Measurements from ENCODE around the gene ABCC5. TPM values are rescaled to one million over a fixed set of nuclear protein-coding genes. Genes with fewer than 3 reads are reported as not detected.
"Not testable (repeated sequence)": the region's sequence is repeated elsewhere in the genome, so short reads cannot be mapped to it uniquely, and the experiment has no call there.

Gene ABCC5
- total RNA-seq: 18.0 and 18.7 TPM in 2 replicates

DNA sequence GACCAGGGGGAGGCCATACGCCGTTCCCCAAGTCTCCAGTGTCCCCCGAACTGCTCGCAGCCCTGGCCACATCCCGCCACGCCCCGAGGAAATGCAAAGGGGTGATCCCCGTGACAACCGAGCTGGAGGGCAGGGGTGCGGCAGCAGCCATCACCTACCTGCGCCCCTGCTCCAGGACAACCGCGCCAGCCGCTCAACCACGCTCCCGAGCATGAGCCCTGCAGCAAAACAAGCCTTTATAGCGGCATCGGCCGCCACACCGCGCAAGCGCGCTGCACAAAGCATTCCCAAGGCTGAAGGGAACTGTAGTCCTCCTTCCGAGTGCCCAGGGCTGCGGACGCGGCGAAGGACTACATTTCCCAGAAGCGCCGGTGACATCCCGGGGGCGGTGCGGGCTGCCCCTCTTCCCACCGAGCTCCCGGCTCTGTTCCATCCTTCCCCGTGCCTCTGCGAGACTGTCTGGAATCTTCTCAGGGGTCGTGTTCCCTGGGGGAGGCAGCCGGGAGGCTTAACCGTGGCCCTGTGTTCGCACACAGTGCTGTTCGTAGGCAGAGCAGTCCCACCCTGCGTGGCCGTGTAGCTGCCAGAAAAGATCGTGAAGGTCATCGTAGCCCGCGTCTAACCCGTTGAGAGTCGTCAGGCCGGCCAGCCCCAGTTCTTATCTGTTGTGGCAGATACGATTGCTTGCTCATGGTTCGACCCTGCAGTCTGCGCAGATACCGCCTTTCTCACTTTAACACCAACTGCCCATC is at the start of gene ABCC5:
Gene ABCC5, minus strand, starts transcription at position 213 of the 752 bp plus-strand sequence. CDS start 3,492 bp downstream, outside the sequence.
- intact Hi-C loops (cut with micrococcal nuclease): loop anchor here (1.0 to 5.0 kb wide), 14 partner anchors 117 to 1264 kb away; partner anchors contain the start of genes ABCF3, AP2M1, EIF2B5 and PARL
- H3K27ac Mint-ChIP-seq: peak within 1 kb of the TSS; percentile 85
- peak within 1 kb of the TSS; percentile 99 for H3K4me3 Mint-ChIP-seq
- H3K4me1 Mint-ChIP-seq (ENCODE audit: low read depth): peaks cover 30% of the 10 kb centered on the region
- DNase-seq (ENCODE audit: low spot score): peak; percentile 78
- peaks cover 23% of the 10 kb centered on the region for H3K27me3 Mint-ChIP-seq (ENCODE audit: insufficient read depth)
- peaks cover 2% of the 10 kb centered on the region for H3K36me3 Mint-ChIP-seq (ENCODE audit: low read depth)
- H3K9me3 Mint-ChIP-seq: no peaks in the 10 kb centered on the region

DNA sequence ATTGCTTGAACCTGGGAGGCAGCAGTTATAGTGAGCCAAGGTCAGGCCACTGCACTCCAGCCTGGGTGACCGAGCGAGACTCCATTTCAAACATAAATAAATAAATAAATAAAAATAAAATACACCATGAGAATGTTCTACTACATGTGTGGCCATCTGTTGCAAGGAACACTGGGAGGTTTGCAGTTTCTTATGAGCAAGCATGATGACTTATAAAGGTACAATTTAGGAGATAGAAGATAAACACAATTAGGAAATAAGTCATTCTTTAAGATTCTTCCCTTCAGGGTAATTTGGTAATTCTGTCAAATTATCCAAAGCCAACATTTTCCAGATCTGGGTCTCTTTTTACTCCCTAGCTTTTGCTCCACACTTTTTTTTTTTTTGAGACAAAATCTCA is 48.5 kb upstream of the ABCC5 start:
- no peaks in the 10 kb centered on the region for H3K36me3 Mint-ChIP-seq (ENCODE audit: low read depth)

GRCh38 chr3:184062637-184063036 is 45.0 kb upstream of the ABCC5 start:
- Mint-ChIP-seq H3K27me3 (ENCODE audit: insufficient read depth) (peaks cover 5% of the 10 kb centered on the region), H3K36me3 (ENCODE audit: low read depth) (no peaks in the 10 kb centered on the region), H3K9me3 (no peaks in the 10 kb centered on the region), H3K4me3 (no peak overlapping the region), H3K27ac (no peak overlapping the region), H3K4me1 (ENCODE audit: low read depth) (no peaks in the 10 kb centered on the region)
- intact Hi-C loops (cut with micrococcal nuclease): no loop called here
- DNase-seq (ENCODE audit: low spot score): no peak

More for the DNA sequence above, 48.5 kb upstream of the ABCC5 start:
- intact Hi-C loops (cut with micrococcal nuclease): no loop called here
- Mint-ChIP-seq H3K4me3 (no peak overlapping the region), H3K27ac (no peak overlapping the region), H3K9me3 (peaks cover 6% of the 10 kb centered on the region), H3K4me1 (ENCODE audit: low read depth) (no peaks in the 10 kb centered on the region), H3K27me3 (ENCODE audit: insufficient read depth) (peaks cover 6% of the 10 kb centered on the region)
- no peak for DNase-seq (ENCODE audit: low spot score)

DNA sequence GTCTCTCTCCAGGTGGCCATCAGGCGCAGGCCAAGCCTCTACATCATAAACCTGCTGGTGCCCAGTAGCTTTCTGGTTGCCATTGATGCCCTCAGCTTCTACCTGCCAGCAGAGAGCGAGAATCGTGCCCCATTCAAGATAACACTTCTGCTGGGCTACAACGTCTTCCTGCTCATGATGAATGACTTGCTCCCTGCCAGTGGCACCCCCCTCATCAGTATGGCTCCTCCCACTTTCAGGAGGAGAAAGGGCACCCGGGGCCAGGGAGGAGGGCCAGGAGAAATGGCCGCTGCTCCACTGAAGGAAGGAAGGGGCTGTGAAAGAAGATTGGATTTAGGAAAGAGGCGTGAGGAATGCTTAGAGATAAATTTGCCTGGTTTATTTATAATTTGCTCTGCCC is 41.7 kb upstream of the ABCC5 start:
- Mint-ChIP-seq H3K36me3 (ENCODE audit: low read depth) (no peaks in the 10 kb centered on the region), H3K4me3 (no peak overlapping the region)

DNA sequence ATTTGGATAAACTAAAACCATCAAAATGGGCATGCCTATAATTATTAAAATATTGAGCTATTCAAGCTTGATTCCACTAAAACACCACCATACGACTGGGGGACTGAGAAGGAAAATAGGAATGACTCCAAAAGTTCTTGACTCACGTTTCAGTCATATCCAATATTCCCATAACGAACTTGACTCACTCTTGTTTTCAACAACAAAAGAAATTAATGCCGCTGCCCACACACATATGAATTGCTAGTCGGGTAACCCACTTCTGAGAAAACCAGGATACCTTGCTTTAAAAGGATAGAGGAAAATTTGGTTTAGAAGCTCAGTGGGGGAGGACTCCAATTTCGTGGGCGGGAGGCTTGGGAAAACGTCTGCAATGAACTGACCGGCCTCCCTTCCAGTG is 40.3 kb upstream of the ABCC5 start:
- Mint-ChIP-seq H3K9me3 (no peaks in the 10 kb centered on the region), H3K4me1 (ENCODE audit: low read depth) (no peaks in the 10 kb centered on the region), H3K27ac (no peak overlapping the region), H3K27me3 (ENCODE audit: insufficient read depth) (peaks cover 2% of the 10 kb centered on the region), H3K4me3 (no peak overlapping the region), H3K36me3 (ENCODE audit: low read depth) (no peaks in the 10 kb centered on the region)
- no peak for DNase-seq (ENCODE audit: low spot score)
- intact Hi-C loops (cut with micrococcal nuclease): no loop called here

More for the DNA sequence above, 41.7 kb upstream of the ABCC5 start:
- intact Hi-C loops (cut with micrococcal nuclease): no loop called here
- H3K9me3 Mint-ChIP-seq: no peaks in the 10 kb centered on the region
- H3K27me3 Mint-ChIP-seq (ENCODE audit: insufficient read depth): peaks cover 5% of the 10 kb centered on the region
- H3K4me1 Mint-ChIP-seq (ENCODE audit: low read depth): no peaks in the 10 kb centered on the region
- no peak overlapping the region for H3K27ac Mint-ChIP-seq
- DNase-seq (ENCODE audit: low spot score): no peak

- no peak for DNase-seq (ENCODE audit: low spot score)
- H3K27ac Mint-ChIP-seq: no peak within 1 kb of the TSS
- H3K27me3 Mint-ChIP-seq (ENCODE audit: insufficient read depth): peaks cover 6% of the 10 kb centered on the region
- intact Hi-C loops (cut with micrococcal nuclease): no loop called here
- H3K4me1 Mint-ChIP-seq (ENCODE audit: low read depth): no peaks in the 10 kb centered on the region
- no peaks in the 10 kb centered on the region for H3K36me3 Mint-ChIP-seq (ENCODE audit: low read depth)
- no peaks in the 10 kb centered on the region for H3K9me3 Mint-ChIP-seq
- H3K4me3 Mint-ChIP-seq: no peak within 1 kb of the TSS
These were observed 35.1 kb upstream of the ABCC5 start, which contains the start of gene HTR3C for GRCh38 chr3:184052767-184053166. TSS of gene HTR3C (plus strand) at chr3:184053047. CDS start at chr3:184053081, 34 bp downstream.

DNA sequence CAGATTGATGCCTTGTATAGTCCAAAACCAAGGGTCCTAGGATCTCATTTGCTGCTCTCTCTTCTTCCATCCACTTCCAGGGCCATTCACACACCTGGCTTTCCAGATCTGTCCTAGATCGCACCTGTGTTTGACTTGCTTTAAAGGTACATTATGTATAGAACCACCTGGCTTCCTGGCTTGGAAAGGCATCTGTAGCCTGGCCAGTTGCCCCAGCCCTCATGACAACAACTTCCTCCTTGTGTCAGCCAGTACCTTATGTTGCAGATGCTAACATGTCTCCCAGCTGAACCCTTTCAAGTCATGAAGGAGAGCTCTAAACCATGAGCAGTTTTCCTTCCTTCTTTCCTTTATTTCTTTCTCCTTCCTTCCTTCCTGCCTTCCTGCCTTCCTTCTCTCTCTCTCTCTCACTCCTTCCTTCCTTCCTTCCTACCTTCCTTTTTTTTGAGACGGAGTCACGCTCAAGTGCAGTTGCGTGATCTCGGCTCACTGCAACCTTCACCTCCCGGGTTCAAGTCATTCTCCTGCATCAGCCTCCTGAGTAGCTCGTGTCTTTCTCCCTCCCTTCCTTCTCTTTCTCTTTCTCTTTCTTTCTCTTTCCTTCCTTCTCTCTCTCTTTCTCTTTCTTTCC is 32.6 kb upstream of the ABCC5 start:
- intact Hi-C loops (cut with micrococcal nuclease): no loop called here
- Mint-ChIP-seq H3K4me3 (no peak overlapping the region), H3K4me1 (ENCODE audit: low read depth) (no peaks in the 10 kb centered on the region), H3K27me3 (ENCODE audit: insufficient read depth) (peaks cover 6% of the 10 kb centered on the region), H3K27ac (no peak overlapping the region), H3K36me3 (ENCODE audit: low read depth) (no peaks in the 10 kb centered on the region), H3K9me3 (no peaks in the 10 kb centered on the region)
- DNase-seq (ENCODE audit: low spot score): no peak

GRCh38 chr3:184045995-184046394 is 28.3 kb upstream of the ABCC5 start:
- no peak overlapping the region for H3K4me3 Mint-ChIP-seq
- H3K4me1 Mint-ChIP-seq (ENCODE audit: low read depth): no peaks in the 10 kb centered on the region
- no peaks in the 10 kb centered on the region for H3K36me3 Mint-ChIP-seq (ENCODE audit: low read depth)
- no peaks in the 10 kb centered on the region for H3K9me3 Mint-ChIP-seq
- no peak for DNase-seq (ENCODE audit: low spot score)
- no peak overlapping the region for H3K27ac Mint-ChIP-seq
- intact Hi-C loops (cut with micrococcal nuclease): no loop called here
- peaks cover 4% of the 10 kb centered on the region for H3K27me3 Mint-ChIP-seq (ENCODE audit: insufficient read depth)

GRCh38 chr3:184042617-184043016 is 24.9 kb upstream of the ABCC5 start:
- no peak for DNase-seq (ENCODE audit: low spot score)
- no peaks in the 10 kb centered on the region for H3K9me3 Mint-ChIP-seq
- intact Hi-C loops (cut with micrococcal nuclease): no loop called here
- no peak overlapping the region for H3K4me3 Mint-ChIP-seq
- peaks cover 4% of the 10 kb centered on the region for H3K27me3 Mint-ChIP-seq (ENCODE audit: insufficient read depth)
- H3K4me1 Mint-ChIP-seq (ENCODE audit: low read depth): no peaks in the 10 kb centered on the region
- no peaks in the 10 kb centered on the region for H3K36me3 Mint-ChIP-seq (ENCODE audit: low read depth)
- no peak overlapping the region for H3K27ac Mint-ChIP-seq

- Mint-ChIP-seq H3K4me3 (no peak overlapping the region), H3K27me3 (ENCODE audit: insufficient read depth) (peaks cover 4% of the 10 kb centered on the region), H3K9me3 (no peaks in the 10 kb centered on the region), H3K4me1 (ENCODE audit: low read depth) (no peaks in the 10 kb centered on the region), H3K36me3 (ENCODE audit: low read depth) (no peaks in the 10 kb centered on the region), H3K27ac (no peak overlapping the region)
- DNase-seq (ENCODE audit: low spot score): no peak
- intact Hi-C loops (cut with micrococcal nuclease): no loop called here
These were observed 22.3 kb upstream of the ABCC5 start for GRCh38 chr3:184040010-184040409.

- DNase-seq (ENCODE audit: low spot score): no peak
- H3K36me3 Mint-ChIP-seq (ENCODE audit: low read depth): no peaks in the 10 kb centered on the region
- H3K4me3 Mint-ChIP-seq: no peak overlapping the region
- intact Hi-C loops (cut with micrococcal nuclease): no loop called here
- H3K9me3 Mint-ChIP-seq: no peaks in the 10 kb centered on the region
- H3K4me1 Mint-ChIP-seq (ENCODE audit: low read depth): no peaks in the 10 kb centered on the region
- no peak overlapping the region for H3K27ac Mint-ChIP-seq
- peaks cover 3% of the 10 kb centered on the region for H3K27me3 Mint-ChIP-seq (ENCODE audit: insufficient read depth)
These were observed 21.7 kb upstream of the ABCC5 start for GRCh38 chr3:184039414-184039813.

- H3K4me3 Mint-ChIP-seq; H3K9me3 Mint-ChIP-seq; H3K27me3 Mint-ChIP-seq (ENCODE audit: insufficient read depth); H3K36me3 Mint-ChIP-seq (ENCODE audit: low read depth); DNase-seq (ENCODE audit: low spot score); H3K27ac Mint-ChIP-seq; H3K4me1 Mint-ChIP-seq (ENCODE audit: low read depth); intact Hi-C loops (cut with micrococcal nuclease): not testable (repeated sequence)
These were observed 20.6 kb upstream of the ABCC5 start for GRCh38 chr3:184038307-184038706.

DNA sequence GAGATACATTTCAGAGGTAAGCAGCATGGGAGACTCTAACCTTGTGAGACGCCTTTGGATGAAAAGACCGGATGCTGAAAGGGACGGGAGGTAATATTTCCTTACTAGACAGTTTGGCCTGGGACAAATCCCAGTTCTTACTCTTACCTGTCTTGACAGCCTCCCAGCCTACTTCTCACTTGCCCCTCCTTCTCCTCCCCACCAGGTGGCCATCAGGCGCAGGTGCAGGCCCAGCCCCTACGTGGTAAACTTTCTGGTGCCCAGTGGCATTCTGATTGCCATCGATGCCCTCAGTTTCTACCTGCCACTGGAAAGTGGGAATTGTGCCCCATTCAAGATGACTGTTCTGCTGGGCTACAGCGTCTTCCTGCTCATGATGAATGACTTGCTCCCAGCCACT is 20.1 kb upstream of the ABCC5 start:
- H3K9me3 Mint-ChIP-seq: no peaks in the 10 kb centered on the region
- H3K27ac Mint-ChIP-seq: no peak overlapping the region
- intact Hi-C loops (cut with micrococcal nuclease): no loop called here
- no peak overlapping the region for H3K4me3 Mint-ChIP-seq
- DNase-seq (ENCODE audit: low spot score): no peak
- peaks cover 3% of the 10 kb centered on the region for H3K27me3 Mint-ChIP-seq (ENCODE audit: insufficient read depth)
- no peaks in the 10 kb centered on the region for H3K4me1 Mint-ChIP-seq (ENCODE audit: low read depth)
- H3K36me3 Mint-ChIP-seq (ENCODE audit: low read depth): no peaks in the 10 kb centered on the region
